H4 (cell line): ENCODE measurements around the gene AMHR2. TPM values are rescaled to one million over a fixed set of nuclear protein-coding genes. Genes with fewer than 3 reads are reported as not detected.
"Not testable (repeated sequence)": the region's sequence is repeated elsewhere in the genome, so short reads cannot be mapped to it uniquely, and the experiment has no call there.

Experiments used
- DNase-seq: peaks from one replicate; pipeline ENCODE4 v3.0.0-alpha.2; 2015; ENCODE audit warnings: low spot score
- total RNA-seq: library from RNA; depleted of rRNA; stranded (reverse); fragments of >200 nt; shearing (Covaris generic); gene quantifications from 2 replicates; pipeline ENCODE4 v1.2.3, GENCODE V29; 2014; rRNA removed

Gene AMHR2
- not detected in 2 replicates for total RNA-seq

- no peak for DNase-seq
These were observed at the start of gene AMHR2 for GRCh38 chr12:53423597-53423996. Gene AMHR2 (plus strand): TSS chr12:53423855. CDS start chr12:53423935, 80 bp downstream.

- DNase-seq = not testable (repeated sequence)
These were observed 49.4 kb upstream of the AMHR2 start for GRCh38 chr12:53374277-53374676.

GRCh38 chr12:53376747-53377146 is 46.9 kb upstream of the AMHR2 start:
- no peak for DNase-seq

GRCh38 chr12:53378222-53378621 is 45.4 kb upstream of the AMHR2 start:
- DNase-seq = no peak

GRCh38 chr12:53378724-53379388 is 44.8 kb upstream of the AMHR2 start:
- no peak for DNase-seq

GRCh38 chr12:53379389-53380103 is 44.1 kb upstream of the AMHR2 start:
- peak; percentile 100 for DNase-seq

GRCh38 chr12:53380104-53380793 is 43.4 kb upstream of the AMHR2 start, which contains the start of gene SP1:
Gene SP1 (plus strand): TSS chr12:53380176. CDS start chr12:53380292, 116 bp downstream.
- peak; percentile 77 for DNase-seq

- DNase-seq = no peak
These were observed 42.6 kb upstream of the AMHR2 start for GRCh38 chr12:53380794-53381730.

- DNase-seq = peak; percentile 59
These were observed 41.7 kb upstream of the AMHR2 start for GRCh38 chr12:53381731-53382630.

GRCh38 chr12:53383258-53383657 is 40.4 kb upstream of the AMHR2 start:
- no peak for DNase-seq

GRCh38 chr12:53386381-53386780 is 37.3 kb upstream of the AMHR2 start:
- DNase-seq = not testable (repeated sequence)

GRCh38 chr12:53388932-53389331 is 34.7 kb upstream of the AMHR2 start:
- DNase-seq = no peak

GRCh38 chr12:53389702-53390101 is 34.0 kb upstream of the AMHR2 start:
- DNase-seq = no peak

- DNase-seq = no peak
These were observed 31.9 kb upstream of the AMHR2 start for GRCh38 chr12:53391724-53392123.

- no peak for DNase-seq
These were observed 23.8 kb upstream of the AMHR2 start for GRCh38 chr12:53399896-53400295.

GRCh38 chr12:53402351-53402750 is 21.3 kb upstream of the AMHR2 start:
- not testable (repeated sequence) for DNase-seq

GRCh38 chr12:53402871-53403270 is 20.8 kb upstream of the AMHR2 start:
- DNase-seq = no peak

GRCh38 chr12:53410951-53411350 is 12.7 kb upstream of the AMHR2 start:
- no peak for DNase-seq

GRCh38 chr12:53413485-53414204 is 10.0 kb upstream of the AMHR2 start:
- no peak for DNase-seq
